GM21723 (cell line): ENCODE data around the gene ADAMTS9.

Experiments
- ATAC-seq: cut with Tn5 transposase; IDR thresholded peaks from one replicate; pipeline ENCODE4 v1.9.1; 2021; ENCODE audit warnings: mild to moderate bottlenecking, moderate library complexity; ENCODE audit not compliant: unreplicated experiment

Gene ADAMTS9

DNA sequence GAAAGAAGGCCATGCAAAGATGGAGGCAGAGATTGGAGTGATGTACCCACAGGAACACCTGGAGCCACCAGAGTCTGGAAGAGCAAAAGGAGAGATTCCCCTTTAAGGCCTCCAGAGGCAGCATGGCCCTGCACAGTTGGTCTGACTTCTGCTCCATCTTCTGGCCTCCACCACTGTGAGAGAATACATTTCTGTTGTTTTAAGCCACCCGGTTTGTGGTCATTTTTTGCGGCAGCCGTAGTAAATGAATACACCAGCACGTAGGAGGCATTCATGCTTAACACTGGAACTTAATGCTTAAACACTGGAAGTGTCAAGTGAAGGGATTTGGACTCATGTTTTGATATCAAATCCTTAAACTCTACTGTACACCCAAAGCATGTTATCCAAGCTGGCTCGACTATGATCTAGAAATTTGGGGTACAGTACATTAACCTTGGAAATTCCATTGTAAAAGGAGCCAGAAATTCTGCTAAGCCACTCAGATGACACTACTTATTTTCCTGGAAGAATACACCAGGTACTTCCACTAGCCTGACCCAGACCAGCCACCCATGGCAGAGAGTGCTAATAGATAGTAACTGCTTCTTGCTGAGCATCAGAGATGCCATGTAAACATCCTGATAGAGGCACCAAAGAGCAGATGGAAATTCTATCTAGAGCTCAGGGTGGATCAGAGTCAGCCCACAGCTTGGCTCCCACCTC lies 190.9 kb downstream of the ADAMTS9 start:
- ATAC-seq = no peak

GRCh38 chr3:64495781-64496334 lies 191.9 kb downstream of the ADAMTS9 start:
- ATAC-seq = no peak

GRCh38 chr3:64495121-64495780 lies 192.5 kb downstream of the ADAMTS9 start:
- ATAC-seq = no peak

DNA sequence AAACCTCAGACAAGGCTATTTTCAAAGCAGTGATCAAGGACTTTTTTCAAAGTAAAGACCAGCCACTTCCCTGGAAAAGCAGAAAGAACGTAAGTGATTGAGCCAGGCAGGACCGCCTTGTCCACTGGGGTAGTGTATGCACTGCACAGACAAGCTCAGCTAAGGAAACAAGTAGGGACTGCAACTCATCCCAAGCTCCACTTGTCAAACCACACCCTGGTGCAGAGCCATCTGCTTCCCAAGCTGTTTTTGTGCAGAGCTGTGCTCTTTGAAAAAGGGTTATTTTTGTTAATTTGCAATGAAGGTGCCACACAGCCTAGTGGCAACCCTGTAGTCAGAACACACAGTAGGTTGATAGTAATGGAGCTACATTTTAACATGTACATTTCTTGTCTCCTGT lies 193.3 kb downstream of the ADAMTS9 start:
- ATAC-seq = no peak

DNA sequence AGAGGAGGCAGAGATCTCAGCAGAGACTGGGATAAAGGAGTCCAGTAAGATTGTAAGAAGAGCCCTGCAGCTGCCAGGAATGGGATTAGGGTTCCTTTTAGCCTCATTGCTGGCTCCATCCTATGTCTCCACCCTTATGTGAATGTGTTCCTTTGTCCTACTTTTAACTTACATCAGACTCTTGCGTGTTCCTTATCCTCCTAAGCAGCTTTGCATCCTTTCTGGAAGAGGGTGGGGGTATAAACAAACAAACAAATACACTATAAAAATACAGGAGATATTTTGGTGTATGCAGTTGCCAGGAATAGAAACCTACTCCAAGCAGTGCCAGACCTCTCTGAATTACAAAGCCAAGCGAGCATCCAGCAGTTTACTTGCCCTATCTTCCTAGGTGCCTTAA lies 194.7 kb downstream of the ADAMTS9 start:
- ATAC-seq = no peak

GRCh38 chr3:64491843-64492242 lies 196.0 kb downstream of the ADAMTS9 start:
- ATAC-seq = no peak

DNA sequence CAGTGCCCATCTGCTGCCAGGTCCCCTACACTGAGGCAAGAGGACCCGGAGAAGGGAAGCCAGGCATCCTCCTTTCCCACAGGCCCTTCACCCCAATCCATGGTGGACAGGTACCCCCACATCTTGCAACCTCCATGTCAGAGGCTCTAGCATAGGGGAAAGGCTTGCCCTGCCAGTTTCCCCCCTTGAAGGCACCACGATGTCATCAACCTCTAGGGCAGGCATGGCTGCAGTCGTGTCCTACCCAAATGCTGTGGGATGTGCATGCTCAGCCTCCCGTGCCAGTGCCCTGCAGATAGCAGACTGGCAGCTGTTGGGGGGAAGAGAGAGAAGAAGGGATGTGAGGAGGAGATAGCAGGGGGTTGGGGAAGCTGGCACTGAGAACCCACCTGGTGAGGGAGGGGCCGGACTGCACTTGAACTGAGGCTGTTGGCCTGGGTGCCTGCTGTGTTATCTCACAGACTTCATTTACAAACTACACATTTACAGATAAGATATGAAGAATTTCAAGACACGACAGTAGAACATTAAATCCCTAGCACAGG lies 197.5 kb downstream of the ADAMTS9 start:
- ATAC-seq = no peak

- no peak for ATAC-seq
Measured at GRCh38 chr3:64489361-64490044, 198.3 kb downstream of the ADAMTS9 start.

- ATAC-seq = no peak
Measured at GRCh38 chr3:64488939-64489338, 198.9 kb downstream of the ADAMTS9 start.

GRCh38 chr3:64484289-64484992 lies 203.4 kb downstream of the ADAMTS9 start:
- peak; percentile 99 for ATAC-seq

- no peak for ATAC-seq
Measured at GRCh38 chr3:64483467-64483866, 204.3 kb downstream of the ADAMTS9 start.

- no peak for ATAC-seq
Measured at GRCh38 chr3:64475037-64475436, 212.8 kb downstream of the ADAMTS9 start.

DNA sequence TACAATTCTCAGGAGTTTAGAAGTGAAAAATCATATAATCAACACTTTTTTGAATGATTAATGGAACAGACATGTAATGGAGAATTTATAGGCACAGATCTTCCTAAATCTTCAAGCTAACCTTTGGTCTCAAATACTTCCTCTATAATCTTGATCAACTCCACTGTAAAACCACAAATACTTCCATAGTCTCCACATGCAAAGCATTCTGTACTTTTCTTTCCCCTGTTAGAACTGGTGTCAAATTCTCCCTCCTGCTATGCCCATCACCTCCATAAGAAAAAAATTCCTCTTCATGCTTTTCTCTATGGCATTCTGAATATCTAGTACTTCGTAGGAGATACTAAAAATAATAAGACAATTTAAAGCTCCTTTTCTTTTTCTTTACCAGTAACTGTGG lies 214.3 kb downstream of the ADAMTS9 start:
- ATAC-seq = no peak

GRCh38 chr3:64470436-64470835 lies 217.4 kb downstream of the ADAMTS9 start:
- no peak for ATAC-seq

DNA sequence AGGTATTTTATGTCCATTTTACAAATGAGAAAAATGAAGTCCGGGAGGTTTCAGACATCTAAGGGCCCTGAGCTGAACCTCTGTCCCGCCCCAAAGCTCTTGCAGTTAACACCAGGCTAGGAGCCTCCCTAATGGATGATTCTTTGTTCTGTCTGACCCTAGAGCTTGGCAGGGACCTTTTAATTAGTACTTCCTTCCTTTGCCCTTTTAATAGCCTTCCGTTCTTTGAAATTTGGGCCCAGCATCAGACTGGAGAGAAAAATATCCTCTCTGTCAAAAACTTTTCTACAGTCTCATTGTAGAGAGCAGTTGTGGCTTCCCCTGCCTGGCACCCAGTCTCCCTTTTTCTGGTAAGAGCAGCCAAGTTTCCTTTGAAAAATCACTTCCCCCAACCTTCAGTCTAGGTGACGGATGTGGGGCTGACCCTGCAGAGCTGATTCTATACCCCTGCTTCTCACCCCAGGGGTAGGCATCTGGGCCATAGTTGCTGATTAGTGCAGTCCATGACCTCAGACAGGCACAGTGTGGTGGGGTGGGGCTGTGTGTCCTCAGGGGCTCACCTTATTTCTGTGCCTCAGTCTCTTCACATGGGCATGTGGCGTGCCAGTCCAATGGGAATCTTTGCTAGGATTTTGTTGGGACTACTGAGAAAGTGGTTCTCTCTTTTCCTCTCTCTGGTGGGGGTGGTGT lies 220.4 kb downstream of the ADAMTS9 start:
- no peak for ATAC-seq
